ENCODE results near the gene ZFAND2B. TPM values are rescaled to one million over a fixed set of nuclear protein-coding genes. Genes with fewer than 3 reads are reported as not detected.

The ZFAND2B gene
- total RNA-seq, 1 experiment from 2014 or later, result 16.4 TPM

DNA sequence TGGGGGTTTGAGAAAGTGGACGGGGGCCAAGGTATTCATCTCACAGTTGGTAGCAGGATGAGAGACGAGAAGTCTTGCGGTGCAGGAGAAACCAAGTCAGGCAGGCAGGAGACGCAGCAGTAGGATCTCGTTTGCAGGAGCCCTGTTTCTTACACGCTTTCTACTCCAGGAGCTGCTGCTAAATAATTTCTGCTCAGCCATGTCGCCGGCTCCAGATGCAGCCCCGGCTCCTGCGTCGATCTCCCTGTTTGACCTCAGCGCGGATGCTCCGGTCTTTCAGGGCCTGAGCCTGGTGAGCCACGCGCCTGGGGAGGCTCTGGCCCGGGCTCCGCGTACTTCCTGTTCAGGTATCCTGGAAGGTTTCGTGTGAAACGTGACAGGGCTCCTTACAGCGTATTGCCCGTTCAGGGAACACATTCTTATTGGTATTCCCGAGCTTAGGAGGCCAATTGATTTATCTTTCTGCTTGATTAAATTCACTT, 23.5 kb downstream of the ZFAND2B start:
- Histone ChIP-seq H4K8ac (replicated peaks; ENCODE audit: insufficient read length, low read depth, low read length) (no peak overlapping the region), H3T11ph (ENCODE audit: low read length) (no peak overlapping the region), H4K5ac (ENCODE audit: insufficient read length, low read depth, low read length) (no peak overlapping the region), H3K56ac (ENCODE audit: insufficient read length, low read depth, low read length) (no peak overlapping the region), H2BK5ac (ENCODE audit: insufficient read length, low read length) (no peak overlapping the region), H2AK5ac (ENCODE audit: insufficient read length, low read length) (no peak overlapping the region), H3K79me2 (ENCODE audit: insufficient read depth, low read length) (0 out of 2 replicates have a peak, but pooled peaks cover 2% of the 10 kb centered on the region), H2BK120ac (ENCODE audit: low read depth, low read length, poor library complexity, severe bottlenecking) (no peak overlapping the region), H2BK15ac (ENCODE audit: low read depth, low read length) (no peak overlapping the region), H2BK12ac (ENCODE audit: insufficient read length, low read depth, low read length) (no peak overlapping the region), H4K91ac (ENCODE audit: insufficient read length, low read depth, low read length) (no peak overlapping the region), H3K18ac (ENCODE audit: insufficient read length, low read depth, low read length) (no peak overlapping the region), H3K4me2 (ENCODE audit: insufficient read depth, insufficient read length, low read length) (peak overlapping the region; percentile 77), H3K27ac (ENCODE audit: insufficient read length, low read depth, low read length) (peak overlapping the region; percentile 29), H3K4me1 (ENCODE audit: insufficient read depth, low read length) (no peaks in the 10 kb centered on the region), H3K9me3 (ENCODE audit: control insufficient read depth, low read depth, low read length) (no peaks in the 10 kb centered on the region), H3K23me2 (ENCODE audit: insufficient read length, low read depth, low read length, poor library complexity, severe bottlenecking) (no peaks in the 10 kb centered on the region), H3K23ac (ENCODE audit: insufficient read length, low read depth, low read length) (no peak overlapping the region), H3K79me1 (ENCODE audit: insufficient read depth, low read depth, low read length, poor library complexity, severe bottlenecking) (no peaks in the 10 kb centered on the region), H3K9ac (ENCODE audit: extremely low read depth, insufficient read length, low read length) (peak overlapping the region; percentile 79), H3K14ac (ENCODE audit: insufficient read depth, low read length) (0 out of 2 replicates have a peak overlapping the region, but pooled peaks have one; percentile 10), H2BK20ac (ENCODE audit: low read depth, low read length, poor library complexity, severe bottlenecking) (no peak overlapping the region), H3K27me3 (ENCODE audit: insufficient read depth, low read length) (no peaks in the 10 kb centered on the region), H3K4ac (ENCODE audit: low read depth, low read length) (no peak overlapping the region), H2AFZ (ENCODE audit: low read length) (no peak overlapping the region), H4K20me1 (ENCODE audit: control insufficient read depth, insufficient read depth, insufficient read length) (no peaks in the 10 kb centered on the region)
- DNase-seq, result peak; percentile 51
- Mint-ChIP-seq H3K27ac (peak overlapping the region; percentile 99 to 100 (median 99)), H3K4me3 (peak overlapping the region; percentile 96 to 99), H3K36me3 (ENCODE audit: insufficient read depth in 1 of 3, low read depth in 3 of 3) (peaks cover 21 to 54% (median 48%) of the 10 kb centered on the region in 3 experiments), H3K27me3 (ENCODE audit: low read depth) (no peaks in the 10 kb centered on the region; the same call in 1 of the 2 replicates), H3K9me3 (no peaks in the 10 kb centered on the region; a peak in 1 of 5 replicates), H3K4me1 (peaks cover 11% of the 10 kb centered on the region in 2 experiments)
- WGBS (ENCODE audit: extremely low coverage, insufficient read length, low lambda C conversion rate), result no CpG with 5 or more reads among the region's 24 CpGs
- TF ChIP-seq, protein P1, sequence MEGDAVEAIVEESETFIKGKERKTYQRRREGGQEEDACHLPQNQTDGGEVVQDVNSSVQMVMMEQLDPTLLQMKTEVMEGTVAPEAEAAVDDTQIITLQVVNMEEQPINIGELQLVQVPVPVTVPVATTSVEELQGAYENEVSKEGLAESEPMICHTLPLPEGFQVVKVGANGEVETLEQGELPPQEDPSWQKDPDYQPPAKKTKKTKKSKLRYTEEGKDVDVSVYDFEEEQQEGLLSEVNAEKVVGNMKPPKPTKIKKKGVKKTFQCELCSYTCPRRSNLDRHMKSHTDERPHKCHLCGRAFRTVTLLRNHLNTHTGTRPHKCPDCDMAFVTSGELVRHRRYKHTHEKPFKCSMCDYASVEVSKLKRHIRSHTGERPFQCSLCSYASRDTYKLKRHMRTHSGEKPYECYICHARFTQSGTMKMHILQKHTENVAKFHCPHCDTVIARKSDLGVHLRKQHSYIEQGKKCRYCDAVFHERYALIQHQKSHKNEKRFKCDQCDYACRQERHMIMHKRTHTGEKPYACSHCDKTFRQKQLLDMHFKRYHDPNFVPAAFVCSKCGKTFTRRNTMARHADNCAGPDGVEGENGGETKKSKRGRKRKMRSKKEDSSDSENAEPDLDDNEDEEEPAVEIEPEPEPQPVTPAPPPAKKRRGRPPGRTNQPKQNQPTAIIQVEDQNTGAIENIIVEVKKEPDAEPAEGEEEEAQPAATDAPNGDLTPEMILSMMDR (conservative IDR thresholded peaks at IDR 0.05), result no peak
